ELR (cell line): ENCODE data around the gene HK1.
"Not testable (repeated sequence)": the region's sequence is repeated elsewhere in the genome, so short reads cannot be mapped to it uniquely, and the experiment has no call there.

ENCODE experiments used
- DNase-seq: peaks from one replicate; pipeline ENCODE4 v3.0.0-alpha.2; 2015; ENCODE audit warnings: low read depth

The HK1 gene

DNA sequence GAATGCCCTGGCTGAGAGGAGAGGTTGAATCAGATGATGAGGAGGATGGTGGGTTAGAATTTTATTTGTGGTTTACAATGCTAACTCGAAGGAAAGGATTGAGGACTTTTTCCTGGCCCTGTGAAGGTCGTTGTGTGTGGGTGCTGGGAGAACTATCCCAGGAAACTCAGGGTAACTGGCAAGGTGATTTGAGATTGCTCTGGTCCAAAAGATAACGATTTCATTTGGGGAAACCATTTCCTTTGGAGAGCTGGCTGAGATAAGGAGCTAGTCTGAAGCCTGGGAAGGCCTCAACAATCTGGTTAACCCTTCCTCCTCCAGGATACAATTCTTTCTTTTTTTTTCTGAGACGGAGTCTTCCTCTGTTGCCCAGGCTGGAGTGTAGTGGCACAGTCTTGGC lies 33.0 kb downstream of the HK1 start:
- no peak for DNase-seq

DNA sequence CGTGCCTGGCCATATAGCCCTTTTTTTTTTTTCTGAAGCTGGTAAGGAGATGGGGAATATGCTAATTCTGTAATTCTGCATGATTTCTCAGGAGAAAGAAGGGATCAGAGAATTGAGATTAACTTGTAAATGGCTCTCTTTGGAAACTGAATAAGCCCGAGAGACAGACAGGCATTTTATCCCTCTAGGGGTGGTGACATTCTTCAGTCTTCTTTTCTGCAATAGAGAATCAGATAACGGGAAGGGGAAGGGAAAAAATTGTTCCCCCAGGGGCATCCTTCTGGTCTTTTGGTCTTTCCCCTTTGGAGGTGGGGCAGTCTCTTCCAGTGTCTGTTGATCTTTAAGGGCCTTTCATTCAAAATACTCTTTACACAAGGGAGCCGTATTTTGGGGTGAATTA lies 34.2 kb downstream of the HK1 start:
- no peak for DNase-seq

DNA sequence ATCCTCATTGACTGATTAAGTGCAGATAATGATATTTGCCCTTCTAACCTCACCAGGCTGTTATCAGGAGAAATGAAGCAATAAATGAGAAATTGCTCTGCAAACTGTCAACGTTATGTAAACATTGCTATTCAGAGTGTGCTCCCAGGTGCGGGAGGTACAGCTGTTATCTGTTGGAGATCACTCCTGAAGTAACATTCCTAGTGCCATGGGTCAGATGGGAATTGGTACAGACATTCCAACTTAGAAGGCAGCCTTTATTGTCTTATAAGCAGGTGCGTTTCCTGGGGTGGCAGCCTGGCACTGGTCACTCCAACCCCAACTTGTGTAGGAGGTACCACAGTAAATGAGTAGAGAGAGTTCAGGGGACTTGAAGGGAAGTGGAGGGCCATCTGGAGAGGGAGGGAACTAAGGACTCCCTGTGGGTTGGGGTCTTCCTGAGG lies 36.8 kb downstream of the HK1 start:
- DNase-seq, result no peak

DNA sequence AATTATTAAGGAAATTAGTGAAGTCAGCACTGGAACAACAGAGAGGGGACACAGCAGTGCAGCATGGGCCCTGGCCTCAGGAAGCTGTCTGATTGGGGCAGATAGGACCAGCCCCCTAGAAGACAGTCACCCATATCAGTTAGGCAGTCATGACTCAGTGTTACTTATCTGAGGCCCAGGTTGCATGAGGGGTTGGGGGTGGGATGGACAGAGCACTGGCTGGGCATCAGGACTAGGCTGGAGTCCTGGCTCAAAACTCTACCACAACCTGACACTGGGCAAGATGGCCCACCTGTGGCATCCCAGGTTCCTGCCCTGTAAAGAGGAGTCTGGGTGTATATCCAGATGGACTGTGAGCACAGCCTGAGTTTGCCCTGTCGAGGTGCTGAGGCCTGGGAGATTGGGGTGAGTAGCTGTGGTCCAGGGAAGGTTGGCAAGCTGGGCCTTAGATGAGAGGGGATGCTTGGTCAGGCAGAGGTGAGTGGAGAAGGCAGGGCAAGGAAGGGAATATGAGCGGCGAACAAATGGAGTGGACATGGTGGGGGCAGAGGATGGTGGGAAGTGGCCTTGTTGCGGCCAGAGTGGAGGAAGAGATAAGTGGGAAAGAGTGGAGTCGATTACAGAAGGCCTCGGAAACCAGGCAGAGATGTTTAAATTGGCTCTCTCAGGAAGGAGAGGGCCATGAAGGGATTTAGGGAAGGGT lies 37.5 kb downstream of the HK1 start:
- DNase-seq, result no peak

DNA sequence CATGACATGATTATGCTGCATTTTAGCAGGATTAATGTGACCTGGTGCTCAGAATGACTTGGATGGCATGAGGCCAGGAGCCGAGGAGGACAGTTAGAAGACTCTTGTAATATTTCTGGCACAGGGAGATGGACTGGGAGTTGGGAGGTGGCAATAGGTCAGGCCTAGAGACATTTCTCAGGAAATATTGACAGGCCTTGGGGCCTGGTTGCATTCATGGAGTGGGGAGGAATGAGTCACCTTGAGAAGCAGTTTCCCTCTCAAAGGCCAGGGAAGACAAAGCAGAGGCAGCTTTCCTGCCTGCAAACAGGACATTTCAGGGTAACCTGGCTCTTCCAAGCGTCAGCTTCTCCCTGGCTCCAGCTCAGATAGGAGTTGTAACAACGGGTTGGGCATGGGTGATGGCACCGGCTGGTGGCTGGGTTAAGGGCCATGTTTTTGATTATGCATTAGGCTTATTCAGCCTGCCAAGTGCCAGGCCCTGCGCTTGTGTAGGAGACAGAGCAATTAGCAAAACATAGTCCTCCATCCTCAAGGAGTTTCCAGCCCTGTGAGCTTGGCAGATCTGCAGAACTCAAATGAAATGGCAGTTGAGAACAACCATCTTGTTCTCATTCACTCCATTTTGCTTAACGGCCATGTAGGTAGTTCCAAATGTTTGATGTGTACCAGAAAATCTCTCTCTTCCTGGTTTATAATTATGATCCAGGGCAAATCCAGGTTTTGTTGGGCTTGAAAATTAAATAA lies 38.2 kb downstream of the HK1 start:
- DNase-seq, result peak; percentile 80

DNA sequence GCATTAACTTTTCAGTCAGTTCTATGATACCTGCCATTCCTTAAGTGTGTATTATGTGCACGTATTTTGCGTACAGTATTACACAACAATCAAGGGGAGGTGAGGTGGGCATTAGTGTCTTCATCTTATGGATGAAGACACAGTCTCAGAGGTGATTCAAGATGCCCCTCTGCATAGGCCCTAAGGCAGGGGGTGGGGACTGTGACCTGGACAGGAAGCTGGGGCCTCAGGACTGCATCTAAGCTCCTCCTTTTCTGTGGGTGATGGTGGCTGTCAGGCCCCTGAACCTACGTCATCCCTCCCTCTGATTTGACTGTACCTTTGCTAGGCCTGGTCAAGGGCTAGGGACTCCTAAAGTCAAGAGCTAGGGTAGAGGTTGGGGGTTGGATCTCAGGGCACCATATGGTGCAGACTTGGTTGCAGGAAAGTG lies 38.9 kb downstream of the HK1 start:
- peak; percentile 51 for DNase-seq

DNA sequence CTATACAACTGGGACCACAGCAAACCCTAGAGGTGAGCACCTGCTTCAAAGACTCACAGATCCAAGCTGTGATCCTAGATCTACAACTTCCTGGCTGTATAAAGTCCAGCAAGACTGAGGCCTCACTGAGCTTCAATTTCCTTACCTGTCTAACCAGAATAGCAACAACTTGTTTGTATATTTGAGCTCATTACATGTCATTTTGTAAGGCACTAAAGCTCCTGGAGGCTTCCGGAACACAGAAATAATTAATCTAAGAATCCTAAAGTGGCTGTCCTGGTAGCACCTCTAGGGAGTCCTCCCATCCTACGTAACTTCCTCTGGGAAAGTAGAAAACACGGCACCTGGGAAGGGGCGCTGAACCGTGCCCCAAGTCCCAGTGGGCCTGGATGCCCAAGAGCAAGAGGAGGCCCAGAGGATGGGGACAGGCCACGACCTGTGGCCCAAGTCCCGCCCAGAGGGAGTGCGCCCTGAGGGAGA lies 39.4 kb downstream of the HK1 start:
- DNase-seq, result no peak

DNA sequence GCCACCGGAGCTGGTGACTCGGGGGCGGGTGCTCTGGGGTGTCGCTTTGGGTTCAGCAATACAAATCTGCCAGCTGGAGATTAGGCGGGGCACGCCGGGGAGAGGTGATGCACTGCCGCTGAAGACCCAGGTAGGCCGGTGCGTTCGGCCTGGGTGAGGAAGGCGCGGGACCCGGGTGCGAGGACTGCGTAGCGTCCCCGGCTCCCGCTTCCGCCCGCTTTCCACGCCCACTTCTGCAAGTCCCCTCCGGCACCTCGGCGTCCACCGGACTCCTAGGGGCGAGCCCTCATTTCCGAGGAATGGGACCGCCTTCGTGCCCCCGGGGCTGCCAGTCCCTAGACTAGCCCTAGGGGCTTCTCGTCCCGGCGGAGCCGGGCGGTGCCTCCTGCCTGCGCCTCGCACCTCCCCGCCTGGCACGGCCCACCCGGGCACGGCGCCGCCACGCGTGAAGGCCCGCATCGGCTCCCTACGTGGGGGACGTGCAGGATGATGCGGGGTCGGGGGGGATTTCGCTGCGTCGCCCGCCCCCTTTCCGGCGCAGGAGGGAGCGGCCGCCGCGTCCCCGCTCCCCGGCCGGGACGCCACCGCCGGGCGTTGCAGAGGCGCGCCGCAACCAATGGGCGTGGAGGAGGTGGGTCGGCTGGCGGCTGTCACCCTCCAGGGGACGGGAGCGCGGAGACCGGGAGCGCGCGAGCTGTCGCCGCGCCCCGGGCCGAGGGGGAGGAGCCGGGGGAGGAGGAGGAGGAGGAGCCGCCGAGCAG lies 40.0 kb downstream of the HK1 start:
- DNase-seq, result peak; percentile 88

DNA sequence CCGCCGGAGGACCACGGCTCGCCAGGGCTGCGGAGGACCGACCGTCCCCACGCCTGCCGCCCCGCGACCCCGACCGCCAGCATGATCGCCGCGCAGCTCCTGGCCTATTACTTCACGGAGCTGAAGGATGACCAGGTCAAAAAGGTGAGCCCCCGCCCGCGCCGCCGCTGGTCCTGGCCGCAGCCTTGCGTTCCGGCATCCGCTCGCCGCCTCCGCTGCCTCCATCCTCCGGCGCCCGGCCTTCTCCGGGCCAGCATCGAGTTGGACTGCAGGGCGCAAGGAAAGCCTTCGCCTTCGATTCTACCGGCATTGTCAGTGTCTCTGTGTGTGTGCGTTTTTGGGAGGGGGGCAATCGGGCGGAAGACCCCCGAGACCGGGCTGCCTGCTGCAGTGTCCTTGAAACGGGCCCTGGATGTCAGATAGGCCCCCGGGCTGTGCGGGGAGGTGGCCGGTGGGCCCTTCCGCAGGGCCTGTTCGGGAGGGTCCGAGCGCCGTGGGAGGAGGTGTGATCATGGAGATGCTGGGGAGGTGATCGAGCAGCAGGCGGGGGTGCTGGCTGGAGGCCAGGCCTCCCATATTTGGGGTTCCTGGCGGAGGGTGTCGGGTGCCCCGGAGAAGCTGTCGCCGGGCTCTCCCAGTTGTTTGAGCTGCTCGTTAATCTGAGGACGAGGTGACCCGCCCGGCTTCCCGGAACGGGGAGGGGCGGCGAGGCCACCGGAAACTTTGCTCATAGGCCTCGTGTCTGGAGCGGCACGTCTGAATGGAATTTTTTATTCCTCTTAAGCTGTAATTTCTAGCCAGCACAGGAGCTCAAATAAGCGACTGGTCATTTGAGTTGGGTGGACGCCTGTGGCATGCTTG lies 40.8 kb downstream of the HK1 start:
- peak; percentile 79 for DNase-seq

DNA sequence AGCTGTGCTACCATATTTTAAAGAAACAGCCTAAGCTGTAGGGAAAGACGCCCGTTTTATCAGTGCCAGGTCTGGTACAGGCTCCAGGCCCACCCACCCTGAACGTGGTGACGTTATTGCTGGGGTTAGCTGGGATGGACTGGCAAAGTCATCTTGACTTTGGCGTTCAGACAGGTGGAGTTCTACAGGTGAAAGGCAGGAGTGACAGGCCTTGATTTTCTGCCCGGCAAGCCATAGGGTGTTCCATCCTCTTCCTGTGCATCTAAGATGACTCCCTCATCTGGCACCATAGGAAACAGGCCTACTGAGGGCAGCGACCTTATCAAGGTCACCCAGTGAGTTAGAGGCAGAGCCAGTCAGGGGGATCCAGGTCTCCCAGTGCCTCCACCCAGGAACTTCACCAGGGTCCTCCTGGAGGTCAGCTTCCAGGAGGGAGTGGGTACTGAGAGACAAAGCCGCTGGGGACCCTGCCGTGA lies 41.6 kb downstream of the HK1 start:
- no peak for DNase-seq

DNA sequence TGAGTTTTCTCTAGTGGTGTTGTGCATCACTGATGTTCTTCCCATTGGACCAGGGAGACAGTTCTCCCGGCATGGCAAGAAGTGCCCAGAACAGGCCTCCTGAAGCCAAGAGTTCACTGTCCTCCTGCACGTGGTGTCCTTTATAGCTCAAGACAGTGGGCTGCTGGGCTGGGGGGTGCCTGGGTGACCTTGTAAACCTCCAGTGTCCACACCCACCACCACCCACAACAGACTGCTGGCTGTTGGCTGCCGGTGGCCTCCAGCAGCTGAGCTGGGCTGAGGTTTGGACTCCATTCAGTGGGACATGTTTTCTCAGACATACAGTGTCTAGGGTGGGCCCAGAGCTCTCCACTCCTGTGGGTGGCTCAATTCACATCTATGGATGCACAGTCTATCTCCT lies 42.2 kb downstream of the HK1 start:
- DNase-seq, result no peak

DNA sequence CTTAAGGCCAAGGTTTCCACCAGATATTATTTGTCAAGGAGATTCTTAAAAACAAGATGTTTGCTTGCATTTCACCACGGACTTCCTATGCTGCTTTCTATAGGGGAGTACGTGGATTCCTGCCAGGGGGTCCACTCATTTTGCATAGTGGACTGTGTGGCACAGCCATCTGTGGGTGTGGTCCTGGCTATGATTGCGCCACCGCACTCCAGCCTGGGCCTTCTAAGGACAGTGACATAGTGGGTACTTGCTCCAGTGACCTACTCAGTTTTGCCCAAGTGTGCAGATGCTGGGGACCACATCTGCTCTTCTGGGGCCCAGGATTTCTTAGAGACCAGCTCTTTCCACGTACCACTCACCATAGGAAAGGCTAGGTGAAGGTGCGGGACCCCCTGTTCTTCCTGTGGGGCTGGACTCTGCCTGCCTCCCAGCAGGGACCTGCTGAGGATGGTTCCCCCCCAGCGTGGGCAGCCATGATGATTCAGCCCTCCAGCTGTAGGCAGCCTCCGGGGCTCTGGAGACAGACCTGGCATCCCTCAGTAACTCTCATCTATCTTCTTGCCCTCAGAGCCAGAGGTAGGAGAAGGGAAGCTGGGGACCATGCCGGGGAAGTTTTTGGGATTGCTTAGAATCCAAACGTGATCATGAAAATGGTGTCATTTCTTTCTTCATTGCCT lies 42.9 kb downstream of the HK1 start:
- no peak for DNase-seq

DNA sequence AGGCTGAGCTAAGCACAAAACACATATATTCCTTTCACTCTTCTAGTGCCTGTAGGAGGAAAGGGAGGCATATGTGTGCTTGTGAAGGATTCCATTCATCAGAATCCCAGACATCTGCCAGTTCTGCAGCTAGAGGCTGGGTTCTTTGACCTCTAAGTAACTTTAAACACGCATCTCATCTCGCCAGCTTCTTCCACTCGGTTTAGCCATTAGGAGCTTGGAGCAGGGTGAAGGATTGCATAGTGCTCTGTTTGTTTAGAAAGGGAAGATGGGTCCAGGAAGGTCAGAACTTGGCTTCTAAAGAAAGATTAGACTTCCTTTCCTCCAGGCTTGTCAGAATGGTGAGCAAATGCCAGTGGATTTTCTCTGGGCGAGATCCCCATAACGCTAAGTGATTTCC lies 43.6 kb downstream of the HK1 start:
- no peak for DNase-seq

DNA sequence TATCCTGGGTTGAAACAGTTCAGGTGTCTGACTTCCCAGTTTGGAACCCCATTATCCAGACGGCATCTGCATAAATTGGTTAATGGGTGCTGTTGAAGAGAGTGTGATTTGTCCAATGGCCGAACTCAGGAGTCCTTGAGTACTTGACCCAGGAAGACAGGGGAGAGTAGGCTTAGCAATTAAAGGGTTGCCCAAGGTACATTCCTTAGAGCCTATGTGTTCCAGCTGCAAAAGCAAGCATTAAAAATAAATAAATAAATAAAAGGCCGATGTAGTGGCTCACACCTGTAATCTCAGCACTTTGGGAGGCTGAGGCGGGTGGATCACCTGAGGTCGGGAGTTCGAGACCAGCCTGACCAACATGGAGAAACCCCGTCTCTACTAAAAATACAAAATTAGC lies 44.0 kb downstream of the HK1 start:
- DNase-seq, result not testable (repeated sequence)

DNA sequence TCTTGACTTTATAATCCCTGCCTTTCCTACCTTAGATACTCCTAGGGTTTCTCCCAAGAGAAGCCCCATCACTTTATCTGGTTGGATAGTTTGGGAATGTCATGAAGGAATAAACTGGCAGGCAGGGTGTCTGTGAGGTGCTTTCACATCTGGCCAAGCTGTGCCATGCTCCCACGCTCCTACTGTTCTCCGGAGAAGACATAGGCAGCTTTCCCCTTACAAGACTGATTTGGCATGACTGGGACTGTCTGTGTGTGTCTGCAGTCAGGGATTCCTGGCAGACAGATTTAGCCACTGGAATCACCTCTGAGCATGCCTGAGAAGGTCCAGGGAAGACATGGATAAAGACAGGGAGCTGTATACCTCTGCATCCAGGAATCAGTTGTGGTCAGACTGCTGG lies 45.3 kb downstream of the HK1 start:
- DNase-seq, result no peak

DNA sequence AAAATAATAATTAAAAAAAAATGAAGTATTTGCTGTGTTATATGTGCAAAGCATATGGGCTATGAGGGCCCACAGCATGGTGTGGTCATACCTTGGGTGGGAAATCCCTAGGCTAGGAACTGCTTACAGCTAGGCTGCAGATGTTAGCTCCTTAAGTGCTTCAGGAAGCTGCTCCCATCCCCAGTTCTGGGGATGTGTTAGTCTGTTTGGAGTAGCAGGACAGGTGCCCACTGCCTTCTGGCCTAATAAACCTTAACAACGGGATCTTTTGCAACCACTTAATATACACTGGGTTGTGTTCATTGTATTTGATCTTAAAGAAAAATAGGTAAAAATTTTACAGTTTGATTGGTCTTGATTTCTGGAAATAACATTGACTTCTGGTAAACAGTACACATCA lies 46.3 kb downstream of the HK1 start:
- DNase-seq, result no peak

DNA sequence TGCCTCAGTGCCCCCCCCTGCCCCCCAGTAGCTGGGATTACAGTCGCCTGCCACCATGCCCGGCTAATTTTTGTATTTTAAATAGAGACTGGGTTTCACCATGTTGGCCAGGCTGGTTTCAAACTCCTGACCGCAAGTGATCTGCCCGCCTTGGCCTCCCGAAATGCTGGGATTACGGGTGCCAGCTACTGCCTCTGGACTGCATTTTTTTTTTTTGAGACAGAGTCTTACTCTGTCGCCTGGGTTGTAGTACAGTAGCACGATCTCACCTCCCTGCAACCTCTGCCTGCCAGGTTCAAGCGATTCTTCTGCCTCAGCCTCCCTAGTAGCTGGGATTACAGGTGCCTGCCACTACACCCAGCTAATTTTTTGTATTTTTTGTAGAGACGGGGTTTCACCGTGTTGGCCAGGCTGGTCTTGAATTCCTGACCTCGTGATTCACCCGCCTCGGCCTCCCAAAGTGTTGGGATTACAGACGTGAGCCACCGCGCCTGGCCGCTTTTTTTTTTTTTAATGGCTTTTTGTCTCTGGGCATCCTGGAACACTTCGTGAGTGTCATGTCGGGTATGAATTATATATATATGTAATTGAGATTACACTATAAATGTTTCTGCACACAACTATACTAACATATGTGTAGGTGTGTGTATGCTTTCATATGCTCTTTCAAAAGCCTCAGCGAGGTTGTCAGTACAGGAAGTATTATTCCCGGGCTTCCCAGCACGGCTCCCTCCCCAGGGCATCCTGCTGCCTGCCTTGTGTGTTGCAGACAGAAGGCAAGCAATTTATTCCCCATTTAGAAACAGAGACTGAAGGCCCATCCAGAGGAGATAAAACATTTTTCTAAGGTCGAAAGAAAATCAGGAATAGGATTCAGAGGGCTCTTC lies 47.6 kb downstream of the HK1 start:
- DNase-seq, result peak; percentile 64

DNA sequence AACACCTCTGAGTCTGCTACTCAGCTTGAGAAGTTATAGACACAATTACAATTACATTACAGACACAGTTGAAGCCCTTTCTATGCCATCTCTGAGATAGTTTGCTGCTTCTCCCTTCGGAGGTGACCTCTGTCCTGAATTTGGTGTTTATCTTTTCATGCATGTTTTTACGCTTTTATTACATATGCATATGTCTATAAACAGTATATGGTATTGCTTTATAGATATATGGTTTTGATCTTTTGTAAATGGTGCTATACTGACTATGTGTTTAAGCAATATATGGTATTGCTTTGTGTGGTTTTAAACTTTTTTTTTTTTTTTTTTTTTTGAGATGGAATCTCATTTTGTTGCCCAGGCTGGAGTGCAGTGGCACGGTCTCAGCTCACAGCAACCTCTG lies 48.4 kb downstream of the HK1 start:
- no peak for DNase-seq

DNA sequence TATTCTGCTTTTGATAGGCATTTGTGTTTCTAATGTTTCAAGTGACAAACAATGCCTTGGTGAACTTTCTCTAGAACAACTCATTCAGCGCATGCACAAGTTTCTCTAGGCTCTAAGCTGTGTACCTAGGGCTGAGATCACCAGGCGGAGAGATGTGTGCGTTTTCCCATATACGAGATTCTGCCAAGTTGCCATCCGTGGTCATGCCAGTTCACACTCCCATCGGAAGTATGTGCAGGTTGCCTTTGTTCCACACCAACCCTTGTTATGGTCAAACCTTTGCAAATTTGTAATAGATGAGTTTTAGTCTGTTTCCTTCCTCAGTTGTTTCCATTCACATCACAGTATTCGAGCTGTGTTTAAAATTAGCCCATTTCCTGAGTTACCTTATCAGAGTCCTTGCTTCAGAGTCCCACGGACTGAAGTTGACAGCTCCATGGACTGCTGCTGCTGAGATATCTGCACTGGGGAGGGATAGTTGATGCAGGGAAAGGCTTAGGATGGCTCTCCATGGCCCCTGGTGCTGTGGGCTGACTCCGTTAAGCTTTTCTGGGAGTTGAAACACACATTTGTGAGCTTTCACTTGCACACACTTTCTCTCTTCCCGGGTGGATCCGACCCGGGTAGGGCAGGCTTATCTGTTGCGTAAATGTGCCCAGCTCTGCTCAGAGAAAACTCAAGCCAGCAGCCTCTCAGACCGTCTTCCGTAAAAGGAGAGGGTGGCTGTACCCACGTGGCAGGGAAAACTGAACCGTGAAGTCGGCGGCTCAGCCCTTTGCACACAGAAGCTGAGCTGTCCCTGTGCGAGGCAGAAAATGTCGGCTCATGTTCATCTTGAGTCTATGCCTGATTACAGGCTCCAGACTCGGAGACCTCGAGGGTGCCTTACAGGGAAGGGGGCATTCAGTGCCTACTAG lies 49.4 kb downstream of the HK1 start:
- DNase-seq, result no peak
